Panc1 (cell line): ENCODE results near the gene HAND1. TPM values are rescaled to one million over a fixed set of nuclear protein-coding genes. Genes with fewer than 3 reads are reported as not detected.

Experiments
- ATAC-seq: fragments of 200-7000 bp; cut with Tn5 transposase; 2 replicates; pipeline ENCODE4 v1.9.1; 2020; ENCODE audit warnings: mild to moderate bottlenecking, moderate library complexity
- BruUV-seq: library from RNA; stranded (reverse); fragments of 400-500 nt; replicated peaks from 2 replicates; lab custom pipeline; 2021; lab: Mats Ljungman, UMichigan
- CTCF ChIA-PET: fragments of 300-600 bp; sonication (Branson Sonifier 250); formaldehyde crosslinking; loops from one replicate; lab custom pipeline; 2022; ENCODE audit warnings: antibody characterized with exemption; lab: Charles Lee
- POLR2A ChIA-PET: fragments of 300-600 bp; sonication (Branson Sonifier 250); formaldehyde crosslinking; loops from one replicate; lab custom pipeline; 2022; ENCODE audit warnings: antibody characterized with exemption; lab: Charles Lee
- DNase-seq: peaks from one replicate; pipeline ENCODE4 v3.0.0-alpha.2; 2010; ENCODE audit warnings: low read depth, low spot score
- H3K27ac ChIP-seq: 2 replicates; pipeline ENCODE4 v1.5.1; 2011; ENCODE audit warnings: mild to moderate bottlenecking, low read length, inconsistent platforms
- H3K27me3 ChIP-seq: fragments of 200-500 bp; sonication (Bioruptor generic); 2 replicates; pipeline ENCODE4 v1.6.0; 2014; ENCODE audit warnings: low read length, inconsistent platforms; ENCODE audit not compliant: control insufficient read depth, insufficient read depth
- H3K36me3 ChIP-seq: fragments of 200-500 bp; sonication (Bioruptor generic); 2 replicates; pipeline ENCODE4 v1.5.1; 2014; ENCODE audit warnings: inconsistent platforms, mild to moderate bottlenecking, low read length, moderate library complexity; ENCODE audit not compliant: control insufficient read depth, insufficient read depth
- H3K4me1 ChIP-seq: 2 replicates; pipeline ENCODE4 v1.5.1; 2011; ENCODE audit warnings: inconsistent platforms, mild to moderate bottlenecking, low read length, moderate library complexity; ENCODE audit not compliant: control insufficient read depth, insufficient read depth
- H3K4me3 ChIP-seq, 2 experiments: 2 replicates each; pipeline ENCODE4 v1.5.1; 2011 to 2012; ENCODE audit warnings: low read depth in 2 of 2, low read length in 2 of 2, mild to moderate bottlenecking in 2 of 2, inconsistent platforms in 1 of 2, moderate library complexity in 1 of 2
- H3K9me3 ChIP-seq: fragments of 200-500 bp; sonication (Bioruptor generic); 2 replicates; pipeline ENCODE4 v1.5.1; 2014; ENCODE audit warnings: low read depth, mild to moderate bottlenecking, inconsistent platforms, low read length, moderate library complexity; ENCODE audit not compliant: control insufficient read depth, insufficient read depth
- CTCF ChIP-seq: fragments of 450-650 bp; IDR thresholded peaks from 2 replicates; pipeline ENCODE4 v1.5.1; 2017; ENCODE audit warnings: mild to moderate bottlenecking
- POLR2AphosphoS5 ChIP-seq: IDR thresholded peaks from 2 replicates; pipeline ENCODE4 v1.6.1; 2012; ENCODE audit warnings: mild to moderate bottlenecking, low read depth, low read length, moderate library complexity
- REST ChIP-seq, 2 experiments: IDR thresholded peaks; 2 replicates each; pipeline ENCODE4 v1.6.1; 2011 to 2012; ENCODE audit warnings: low read depth in 2 of 2, control low read depth in 1 of 2, low read length in 1 of 2, mild to moderate bottlenecking in 1 of 2, moderate library complexity in 1 of 2; ENCODE audit not compliant: insufficient read depth in 1 of 2
- SIN3A ChIP-seq: IDR thresholded peaks from 2 replicates; pipeline ENCODE4 v1.6.1; 2012; ENCODE audit warnings: low read depth, mild to moderate bottlenecking, low read length, moderate library complexity, borderline replicate concordance; ENCODE audit not compliant: insufficient read depth
- TCF7L2 ChIP-seq: IDR thresholded peaks from 2 replicates; pipeline ENCODE4 v1.6.1; 2011; ENCODE audit warnings: mild to moderate bottlenecking, low read depth, low read length, inconsistent platforms
- in situ Hi-C: cut with HindIII; loops from 2 replicates; pipeline ENCODE4 v1.10.0; 2016; ENCODE audit warnings: low sequenced_read_pairs, low pct_unique_long_range_greater_than_20kb
- intact Hi-C: fragments of 100-400 bp; cut with micrococcal nuclease; formaldehyde crosslinking; loops from one replicate; pipeline ENCODE4 v1.10.0; 2022; ENCODE audit not compliant: unreplicated experiment
- total RNA-seq: library from RNA; stranded (reverse); gene quantifications from one replicate; pipeline ENCODE4 v1.2.1, GENCODE V29; 2021; ENCODE audit not compliant: unreplicated experiment

HAND1 gene
- total RNA-seq, 1 experiment from 2014 or later: 0.10 TPM

GRCh38 chr5:154466147-154466546 lies 11.9 kb downstream of the HAND1 start:
- Histone ChIP-seq H3K4me3 (no peak overlapping the region), H3K9me3 (no peaks in the 10 kb centered on the region), H3K4me1 (no peaks in the 10 kb centered on the region), H3K27me3 (peaks cover 2% of the 10 kb centered on the region; the same call in 1 of the 2 replicates), H3K36me3 (no peaks in the 10 kb centered on the region), H3K27ac (no peak overlapping the region)
- DNase-seq: no peak
- ATAC-seq: no peak
- intact Hi-C loops: no loop called here
- no peak for TF ChIP-seq SIN3A
- CTCF ChIA-PET: interaction anchor here (0.6 to 2.8 kb wide), 2 partner anchors 145 to 160 kb away, joined by 4 to 24 read pairs; no protein-coding TSS in a partner anchor
- POLR2A ChIA-PET: interaction anchor here (0.6 kb wide), 1 partner anchor 371 kb away, joined by 3 read pairs; no protein-coding TSS in a partner anchor
- in situ Hi-C loops: no loop called here
- no TSS peak for BruUV-seq

- in situ Hi-C loops (no loop called here), intact Hi-C loops (no loop called here)
- TF ChIP-seq SIN3A (no peak), REST (IDR thresholded peaks at IDR 0.05; ENCODE audit: insufficient read depth in 1 of 2, low read depth in 2 of 2, low read length in 1 of 2) (no peak), CTCF (no peak), POLR2AphosphoS5 (no peak), TCF7L2 (no peak)
- CTCF ChIA-PET: no interaction called here
- Histone ChIP-seq H3K4me1 (no peaks in the 10 kb centered on the region), H3K27me3 (peaks cover 2% of the 10 kb centered on the region; the same call in 1 of the 2 replicates), H3K27ac (no peak overlapping the region), H3K4me3 (no peak overlapping the region), H3K9me3 (no peaks in the 10 kb centered on the region), H3K36me3 (no peaks in the 10 kb centered on the region)
- ATAC-seq (no peak), DNase-seq (peak; percentile 59)
- POLR2A ChIA-PET: no interaction called here
- no TSS peak for BruUV-seq
Observed at GRCh38 chr5:154465169-154465568, 12.9 kb downstream of the HAND1 start.

- no TSS peak for BruUV-seq
- CTCF ChIA-PET: no interaction called here
Observed at GRCh38 chr5:154464438-154464837, 13.6 kb downstream of the HAND1 start.

More at GRCh38 chr5:154464438-154464837, 13.6 kb downstream of the HAND1 start:
- no peak for TF ChIP-seq TCF7L2
- no peak for TF ChIP-seq SIN3A
- TF ChIP-seq CTCF: no peak
- TF ChIP-seq REST (IDR thresholded peaks at IDR 0.05; ENCODE audit: insufficient read depth in 1 of 2, low read depth in 2 of 2, low read length in 1 of 2): no peak
- no peak for TF ChIP-seq POLR2AphosphoS5
- ATAC-seq (no peak), DNase-seq (no peak)
- Histone ChIP-seq H3K36me3 (no peaks in the 10 kb centered on the region), H3K9me3 (no peaks in the 10 kb centered on the region), H3K27me3 (peaks cover 2% of the 10 kb centered on the region; the same call in 1 of the 2 replicates), H3K4me3 (no peak overlapping the region), H3K27ac (no peak overlapping the region), H3K4me1 (no peaks in the 10 kb centered on the region)
- POLR2A ChIA-PET: no interaction called here
- in situ Hi-C loops: no loop called here
- intact Hi-C loops: no loop called here
